ENCODE results near the gene SEPHS1. TPM values are rescaled to one million over a fixed set of nuclear protein-coding genes. Genes with fewer than 3 reads are reported as not detected.

SEPHS1 gene
- total and polyA plus RNA-seq, 2 of the 8 experiments (the other 6 are each of a cell fraction or from before 2014, with no cell fraction given), result 270 to 683 TPM

DNA sequence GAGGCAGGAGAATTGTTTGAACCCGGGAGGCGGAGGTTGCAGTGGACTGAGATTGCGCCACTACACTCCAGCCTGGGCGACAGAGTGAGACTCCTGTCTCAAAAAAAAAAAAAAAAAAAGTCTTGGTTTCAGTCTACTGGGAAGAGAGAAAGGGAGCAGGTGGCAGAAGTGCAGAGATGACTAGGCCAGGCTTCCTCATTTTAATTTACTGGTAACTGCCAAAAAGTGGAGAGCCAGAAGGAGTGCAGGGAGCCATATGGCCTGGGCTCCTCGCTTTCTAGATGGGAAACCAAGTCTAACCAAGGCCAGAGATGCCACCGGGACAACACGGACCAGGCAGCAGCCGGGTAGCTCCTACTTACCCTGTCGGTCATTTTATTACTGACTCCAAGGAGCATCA lies 12.2 kb downstream of the SEPHS1 start (continued):
- TF ChIP-seq, protein P1, sequence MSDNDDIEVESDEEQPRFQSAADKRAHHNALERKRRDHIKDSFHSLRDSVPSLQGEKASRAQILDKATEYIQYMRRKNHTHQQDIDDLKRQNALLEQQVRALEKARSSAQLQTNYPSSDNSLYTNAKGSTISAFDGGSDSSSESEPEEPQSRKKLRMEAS (IDR thresholded peaks at IDR 0.05), result no peak
- TF ChIP-seq GTF2F1 (IDR thresholded peaks at IDR 0.05; ENCODE audit: borderline replicate concordance, low read depth, low read length) (no peak), ATF3 (IDR thresholded peaks at IDR 0.05; ENCODE audit: insufficient read depth, low read depth, low read length) (no peak), EP300 (IDR thresholded peaks at IDR 0.05; ENCODE audit: borderline replicate concordance in 1 of 2, low read depth in 2 of 2, low read length in 2 of 2) (no peak), RFX5 (IDR thresholded peaks at IDR 0.05; ENCODE audit: borderline replicate concordance, low read depth, low read length) (no peak), TEAD4 (IDR thresholded peaks at IDR 0.05; ENCODE audit: low read depth, low read length) (no peak)
- TF ChIP-seq, protein P2, sequence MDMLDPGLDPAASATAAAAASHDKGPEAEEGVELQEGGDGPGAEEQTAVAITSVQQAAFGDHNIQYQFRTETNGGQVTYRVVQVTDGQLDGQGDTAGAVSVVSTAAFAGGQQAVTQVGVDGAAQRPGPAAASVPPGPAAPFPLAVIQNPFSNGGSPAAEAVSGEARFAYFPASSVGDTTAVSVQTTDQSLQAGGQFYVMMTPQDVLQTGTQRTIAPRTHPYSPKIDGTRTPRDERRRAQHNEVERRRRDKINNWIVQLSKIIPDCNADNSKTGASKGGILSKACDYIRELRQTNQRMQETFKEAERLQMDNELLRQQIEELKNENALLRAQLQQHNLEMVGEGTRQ (IDR thresholded peaks at IDR 0.05; ENCODE audit: low read length), result no peak

Measured in H1 (cell line).